ENCODE results near the gene MAP3K20.

DNA sequence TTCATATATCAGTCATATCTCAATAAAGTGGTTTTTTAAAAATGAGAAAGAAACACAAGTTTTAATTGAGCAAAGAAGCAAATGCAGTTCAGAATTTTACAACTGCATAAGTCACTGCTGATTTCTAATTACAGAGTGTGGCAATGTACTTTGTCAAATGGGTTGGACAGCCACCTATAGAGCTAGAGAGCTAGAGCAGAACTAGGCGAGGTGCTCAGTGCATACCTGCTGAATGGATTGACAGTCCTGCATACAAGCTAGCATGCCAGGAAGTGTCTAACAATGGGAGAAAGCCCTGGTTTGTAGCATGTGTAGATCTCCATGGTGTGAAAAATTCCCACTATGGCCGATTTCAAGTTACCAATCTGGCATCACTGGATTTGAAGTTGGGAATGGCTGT is 172.7 kb downstream of the MAP3K20 start:
- no peak for TF ChIP-seq POLR2AphosphoS5 (IDR thresholded peaks at IDR 0.05; ENCODE audit: low read depth, low read length)
- TF ChIP-seq SMC3 (IDR thresholded peaks at IDR 0.05; ENCODE audit: low read depth, low read length) = no peak
- TF ChIP-seq EP300 (IDR thresholded peaks at IDR 0.05; ENCODE audit: borderline replicate concordance in 1 of 2, low read depth in 1 of 2, low read length in 1 of 2) = no peak
- TF ChIP-seq, protein P1, sequence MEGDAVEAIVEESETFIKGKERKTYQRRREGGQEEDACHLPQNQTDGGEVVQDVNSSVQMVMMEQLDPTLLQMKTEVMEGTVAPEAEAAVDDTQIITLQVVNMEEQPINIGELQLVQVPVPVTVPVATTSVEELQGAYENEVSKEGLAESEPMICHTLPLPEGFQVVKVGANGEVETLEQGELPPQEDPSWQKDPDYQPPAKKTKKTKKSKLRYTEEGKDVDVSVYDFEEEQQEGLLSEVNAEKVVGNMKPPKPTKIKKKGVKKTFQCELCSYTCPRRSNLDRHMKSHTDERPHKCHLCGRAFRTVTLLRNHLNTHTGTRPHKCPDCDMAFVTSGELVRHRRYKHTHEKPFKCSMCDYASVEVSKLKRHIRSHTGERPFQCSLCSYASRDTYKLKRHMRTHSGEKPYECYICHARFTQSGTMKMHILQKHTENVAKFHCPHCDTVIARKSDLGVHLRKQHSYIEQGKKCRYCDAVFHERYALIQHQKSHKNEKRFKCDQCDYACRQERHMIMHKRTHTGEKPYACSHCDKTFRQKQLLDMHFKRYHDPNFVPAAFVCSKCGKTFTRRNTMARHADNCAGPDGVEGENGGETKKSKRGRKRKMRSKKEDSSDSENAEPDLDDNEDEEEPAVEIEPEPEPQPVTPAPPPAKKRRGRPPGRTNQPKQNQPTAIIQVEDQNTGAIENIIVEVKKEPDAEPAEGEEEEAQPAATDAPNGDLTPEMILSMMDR (IDR thresholded peaks at IDR 0.05) = no peak
- TF ChIP-seq CHD2 (IDR thresholded peaks at IDR 0.05; ENCODE audit: low read length, partially characterized antibody) = no peak
- no peak for TF ChIP-seq FOXM1 (IDR thresholded peaks at IDR 0.05; ENCODE audit: low read depth)
- no peak for TF ChIP-seq TCF12 (IDR thresholded peaks at IDR 0.05)

Measured in SK-N-SH (cell line).